Mononuclear cell (primary cell): Measurements from ENCODE around the gene ERBB4. TPM values are rescaled to one million over a fixed set of nuclear protein-coding genes. Genes with fewer than 3 reads are reported as not detected.

Experiments used
- H3K27me3 ChIP-seq: 2 replicates; pipeline ENCODE4 v1.6.0; 2011; ENCODE audit warnings: low read length, control low read depth; ENCODE audit not compliant: insufficient read depth
- H3K4me1 ChIP-seq: 2 replicates; pipeline ENCODE4 v1.5.1; 2011; ENCODE audit warnings: mild to moderate bottlenecking, low read length, control low read depth; ENCODE audit not compliant: insufficient read depth
- H3K4me3 ChIP-seq: 2 replicates; pipeline ENCODE4 v1.5.1; 2011; ENCODE audit warnings: mild to moderate bottlenecking, low read length, moderate library complexity
- H3K9me3 ChIP-seq: 2 replicates; pipeline ENCODE4 v1.5.1; 2011; ENCODE audit warnings: low read depth, mild to moderate bottlenecking, control low read depth, low read length
- total RNA-seq: library from RNA; depleted of rRNA; stranded (reverse); fragments of >200 nt; gene quantifications from one replicate; pipeline ENCODE4 v1.2.3, GENCODE V29; 2012

Gene ERBB4
- total RNA-seq, 1 donor = not detected

DNA sequence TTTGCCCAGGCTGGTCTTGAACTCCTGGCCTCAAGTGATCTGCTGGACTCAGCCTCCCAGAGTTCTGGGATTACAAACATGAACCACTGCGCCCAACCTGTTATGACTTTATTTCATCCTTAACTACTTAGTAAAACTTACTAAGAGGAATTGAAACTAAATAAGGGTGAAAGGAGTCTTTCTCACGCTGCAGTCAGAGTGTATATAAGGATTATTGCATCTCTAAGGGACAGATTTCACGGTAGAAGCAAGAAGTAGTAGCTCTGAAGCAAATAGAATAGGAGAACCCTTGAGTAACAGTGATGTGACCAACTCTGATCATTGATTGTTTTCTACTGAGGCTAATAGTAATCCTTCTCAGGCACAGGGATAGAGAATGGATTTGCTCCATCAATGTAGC, 1022.1 kb downstream of the ERBB4 start:
- Histone ChIP-seq H3K4me3 (no peak overlapping the region), H3K27me3 (no peaks in the 10 kb centered on the region), H3K4me1 (no peaks in the 10 kb centered on the region), H3K9me3 (no peaks in the 10 kb centered on the region)

DNA sequence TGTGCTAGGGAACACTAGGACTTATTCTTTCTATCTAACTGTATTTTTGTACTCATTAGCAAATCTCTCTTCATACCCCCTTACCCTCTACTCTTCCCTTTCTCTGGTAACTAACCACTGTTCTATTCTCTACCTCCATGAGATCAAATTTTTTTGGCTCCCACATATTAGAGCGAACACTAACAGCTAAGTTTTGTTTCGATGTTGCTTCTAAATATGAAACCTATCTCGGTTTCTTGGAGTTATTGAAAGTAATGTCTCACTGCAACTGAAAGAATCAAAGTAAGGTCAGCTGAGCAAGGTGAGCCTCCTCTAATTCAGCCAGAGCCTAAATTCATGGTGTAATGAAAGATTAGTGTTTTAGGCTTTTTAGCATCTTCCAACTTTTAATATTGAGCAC, 1024.6 kb downstream of the ERBB4 start:
- H3K9me3 ChIP-seq = no peaks in the 10 kb centered on the region

DNA sequence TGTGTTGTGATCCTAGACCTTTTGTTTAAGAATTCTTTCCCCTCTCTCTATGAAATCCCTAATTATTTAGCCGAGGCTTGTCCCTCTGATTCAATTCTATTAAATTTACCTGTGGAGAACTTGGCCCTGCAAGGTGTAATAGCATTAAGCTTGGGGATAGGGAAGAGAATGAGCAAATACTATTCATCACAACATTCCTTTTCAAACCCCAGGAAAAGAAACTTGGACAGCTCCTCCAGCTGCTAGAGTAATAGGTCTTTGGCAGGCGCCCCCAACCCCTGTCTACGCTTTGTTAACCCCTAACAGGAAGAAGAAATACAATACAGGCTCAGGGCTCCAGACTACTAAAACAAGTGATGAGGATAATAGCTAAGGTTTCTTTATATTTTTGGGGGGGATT, 1025.2 kb downstream of the ERBB4 start:
- Histone ChIP-seq H3K9me3 (no peaks in the 10 kb centered on the region), H3K4me3 (no peak overlapping the region), H3K4me1 (no peaks in the 10 kb centered on the region), H3K27me3 (no peaks in the 10 kb centered on the region)

More for the DNA sequence above, 1024.6 kb downstream of the ERBB4 start:
- no peak overlapping the region for H3K4me3 ChIP-seq
- H3K27me3 ChIP-seq = no peaks in the 10 kb centered on the region
- H3K4me1 ChIP-seq = no peaks in the 10 kb centered on the region

DNA sequence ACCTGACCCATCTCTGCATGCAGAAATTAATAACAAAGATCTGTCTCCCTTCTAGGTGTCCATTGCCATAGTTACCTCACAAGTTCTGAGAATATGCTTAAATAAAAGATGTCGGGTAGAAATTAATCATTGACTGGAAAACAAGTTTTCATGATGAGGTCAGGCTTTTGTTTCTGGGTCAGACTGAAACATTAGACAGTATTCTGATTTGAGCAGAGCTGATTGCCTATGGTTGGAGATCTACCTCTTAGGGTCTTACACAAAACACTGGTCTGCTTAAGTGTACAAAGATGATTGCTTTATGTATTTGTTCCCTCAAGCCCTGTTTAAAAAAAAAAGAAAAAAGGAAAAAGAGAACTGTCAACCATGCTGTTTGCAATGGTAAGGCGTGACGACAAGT, 1025.8 kb downstream of the ERBB4 start:
- no peaks in the 10 kb centered on the region for H3K9me3 ChIP-seq
- H3K27me3 ChIP-seq = no peaks in the 10 kb centered on the region
- H3K4me1 ChIP-seq = no peaks in the 10 kb centered on the region
- no peak overlapping the region for H3K4me3 ChIP-seq

DNA sequence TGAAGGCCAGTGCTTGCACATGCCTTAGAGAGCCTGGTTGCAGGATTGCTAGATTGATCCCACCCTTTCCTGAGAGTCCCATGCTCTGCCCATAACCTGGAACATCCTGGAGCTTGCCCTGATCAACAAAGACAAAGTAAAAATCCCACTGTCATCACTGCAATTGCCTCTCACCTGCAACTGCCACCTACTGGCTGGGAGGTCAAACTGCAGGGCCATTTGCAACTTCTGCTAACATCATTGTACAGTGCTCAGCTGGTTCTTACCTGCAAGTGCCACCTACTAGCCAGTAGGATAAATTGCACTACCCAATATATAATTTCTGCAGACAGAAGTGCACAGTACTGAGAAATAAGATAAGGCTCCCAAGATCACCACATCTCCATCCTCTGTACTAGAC, 1034.7 kb downstream of the ERBB4 start:
- no peaks in the 10 kb centered on the region for H3K9me3 ChIP-seq
- no peak overlapping the region for H3K4me3 ChIP-seq
- no peaks in the 10 kb centered on the region for H3K4me1 ChIP-seq
- H3K27me3 ChIP-seq = no peaks in the 10 kb centered on the region

DNA sequence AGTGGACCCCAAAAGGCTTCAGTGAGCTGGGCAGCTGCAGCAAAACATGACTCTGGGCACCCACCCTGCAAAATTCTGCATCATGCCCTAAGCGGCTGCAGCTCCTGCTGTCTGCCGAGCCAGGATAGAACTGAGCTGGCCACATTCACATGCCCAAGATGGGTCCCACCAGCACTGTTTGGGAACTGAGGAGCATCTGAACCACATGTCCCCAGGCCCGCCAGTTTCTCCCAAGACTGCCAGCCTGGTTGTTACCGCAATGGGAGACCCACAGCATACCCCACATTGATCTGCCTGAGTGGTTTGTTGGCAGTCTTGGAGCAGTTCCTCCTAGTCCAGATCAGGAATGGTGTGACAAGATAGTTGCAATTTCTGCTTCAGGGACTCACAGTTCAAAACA, 1035.4 kb downstream of the ERBB4 start:
- H3K4me1 ChIP-seq = no peaks in the 10 kb centered on the region
- no peaks in the 10 kb centered on the region for H3K9me3 ChIP-seq
- H3K27me3 ChIP-seq = no peaks in the 10 kb centered on the region
- no peak overlapping the region for H3K4me3 ChIP-seq

DNA sequence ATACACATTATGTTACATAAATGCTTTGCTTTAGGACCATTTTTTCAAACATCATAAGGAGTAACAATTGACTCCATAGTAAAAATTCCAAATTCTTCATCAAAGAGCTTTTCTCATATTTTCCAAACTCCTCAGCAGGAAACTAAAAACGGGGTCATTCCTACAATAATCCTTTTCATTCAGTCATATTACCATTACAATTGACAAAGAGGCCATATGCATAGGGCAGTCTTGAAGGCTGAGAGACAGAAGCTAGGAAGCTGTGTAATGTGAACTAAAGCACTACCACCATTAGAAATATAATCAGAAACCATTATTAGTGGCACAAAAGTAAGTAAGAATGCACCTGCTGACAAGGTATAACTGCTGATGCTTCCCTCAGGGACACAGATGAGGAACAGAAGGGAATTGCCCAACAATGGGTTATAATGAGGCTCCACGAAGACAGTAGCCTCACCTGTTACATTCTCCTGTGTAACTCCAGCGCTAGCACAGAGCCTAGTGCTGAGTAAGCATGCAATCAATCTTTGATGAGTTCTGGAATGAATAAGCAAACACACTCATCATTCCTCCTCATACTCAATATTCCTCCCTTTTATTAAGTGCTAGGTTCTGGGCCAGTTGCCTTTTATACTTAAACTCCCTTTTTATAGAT, 1039.9 kb downstream of the ERBB4 start:
- no peaks in the 10 kb centered on the region for H3K4me1 ChIP-seq
- no peaks in the 10 kb centered on the region for H3K27me3 ChIP-seq
- no peak overlapping the region for H3K4me3 ChIP-seq
- H3K9me3 ChIP-seq = no peaks in the 10 kb centered on the region

DNA sequence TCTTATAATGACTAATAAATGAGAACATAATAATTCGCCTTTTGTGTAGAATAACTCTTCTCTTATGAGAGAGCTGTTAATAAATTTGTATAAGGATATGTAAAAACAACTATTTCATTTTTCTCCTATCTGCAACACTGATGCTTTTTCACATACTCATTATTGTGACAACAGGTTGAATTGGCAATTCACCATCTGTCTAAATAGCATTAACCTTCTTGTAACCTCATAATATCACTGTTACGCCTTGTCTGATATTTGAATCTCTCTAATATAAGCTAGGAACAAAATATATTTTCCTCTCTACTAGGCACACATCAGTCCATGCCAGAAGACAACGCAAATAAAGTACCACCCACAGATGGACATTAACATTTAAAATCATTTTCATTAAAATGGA, 1043.3 kb downstream of the ERBB4 start:
- Histone ChIP-seq H3K9me3 (no peaks in the 10 kb centered on the region), H3K4me3 (no peak overlapping the region), H3K4me1 (no peaks in the 10 kb centered on the region), H3K27me3 (no peaks in the 10 kb centered on the region)

DNA sequence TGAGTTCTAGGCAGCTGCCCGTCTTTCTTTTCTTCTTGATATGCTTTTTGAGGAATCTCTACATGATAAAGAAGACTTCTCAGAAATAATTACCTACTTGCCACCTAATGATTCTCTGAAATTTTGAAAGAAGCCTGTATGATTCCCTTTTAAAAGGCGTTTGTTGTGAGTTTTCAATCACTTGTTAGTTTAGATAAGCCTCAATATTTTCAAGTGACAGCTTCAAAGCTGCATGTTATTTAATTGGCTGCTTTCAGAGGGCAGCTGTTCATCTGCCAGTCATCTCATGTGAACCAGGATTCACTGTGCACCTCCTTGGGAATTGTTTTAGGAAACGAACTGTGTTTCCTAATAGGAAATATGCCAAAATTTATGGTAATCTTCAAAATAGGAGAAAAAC, 1044.1 kb downstream of the ERBB4 start:
- no peaks in the 10 kb centered on the region for H3K9me3 ChIP-seq
- H3K4me3 ChIP-seq = no peak overlapping the region
- no peaks in the 10 kb centered on the region for H3K27me3 ChIP-seq
- no peaks in the 10 kb centered on the region for H3K4me1 ChIP-seq

DNA sequence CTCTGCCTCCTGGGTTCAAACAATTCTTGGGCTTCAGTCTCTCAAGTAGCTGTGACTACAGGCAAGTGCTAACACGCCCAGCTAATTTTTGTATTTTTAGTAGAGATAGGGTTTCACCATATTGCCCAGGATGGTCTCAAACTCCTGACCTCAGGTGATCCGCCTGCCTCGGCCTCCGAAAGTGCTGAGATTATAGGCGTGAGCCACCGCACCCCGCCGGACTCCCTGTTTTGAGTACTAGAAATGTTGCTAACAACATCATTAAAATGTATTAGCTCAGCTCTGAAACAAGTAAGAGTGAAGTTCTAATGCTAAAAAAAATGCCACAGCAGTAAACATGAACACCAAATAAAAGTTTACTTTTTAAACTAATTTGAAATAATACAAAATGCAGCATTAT, 1044.5 kb downstream of the ERBB4 start:
- no peaks in the 10 kb centered on the region for H3K4me1 ChIP-seq
- H3K27me3 ChIP-seq = no peaks in the 10 kb centered on the region

DNA sequence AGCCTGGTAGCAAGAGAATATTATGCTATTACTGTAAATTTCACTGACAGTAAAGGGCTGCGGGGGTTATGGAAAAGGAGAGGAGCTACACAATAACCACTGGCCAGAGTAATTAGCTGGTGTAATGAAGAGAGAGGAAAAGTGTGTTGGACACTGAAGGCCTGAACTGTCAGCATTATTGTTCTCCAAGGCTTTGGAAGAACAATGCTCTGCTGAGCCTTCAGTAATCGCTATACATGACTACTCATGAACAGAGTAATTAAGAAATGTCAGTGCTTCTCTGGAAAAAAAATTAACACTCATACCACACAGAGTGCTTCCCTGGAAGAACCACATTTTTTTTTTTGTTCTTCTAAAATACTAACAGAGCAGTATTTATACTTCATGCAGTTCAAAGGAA, 1050.9 kb downstream of the ERBB4 start:
- no peak overlapping the region for H3K4me3 ChIP-seq
- H3K9me3 ChIP-seq = no peaks in the 10 kb centered on the region

More for the DNA sequence above, 1044.5 kb downstream of the ERBB4 start:
- H3K4me3 ChIP-seq = no peak overlapping the region
- H3K9me3 ChIP-seq = no peaks in the 10 kb centered on the region

DNA sequence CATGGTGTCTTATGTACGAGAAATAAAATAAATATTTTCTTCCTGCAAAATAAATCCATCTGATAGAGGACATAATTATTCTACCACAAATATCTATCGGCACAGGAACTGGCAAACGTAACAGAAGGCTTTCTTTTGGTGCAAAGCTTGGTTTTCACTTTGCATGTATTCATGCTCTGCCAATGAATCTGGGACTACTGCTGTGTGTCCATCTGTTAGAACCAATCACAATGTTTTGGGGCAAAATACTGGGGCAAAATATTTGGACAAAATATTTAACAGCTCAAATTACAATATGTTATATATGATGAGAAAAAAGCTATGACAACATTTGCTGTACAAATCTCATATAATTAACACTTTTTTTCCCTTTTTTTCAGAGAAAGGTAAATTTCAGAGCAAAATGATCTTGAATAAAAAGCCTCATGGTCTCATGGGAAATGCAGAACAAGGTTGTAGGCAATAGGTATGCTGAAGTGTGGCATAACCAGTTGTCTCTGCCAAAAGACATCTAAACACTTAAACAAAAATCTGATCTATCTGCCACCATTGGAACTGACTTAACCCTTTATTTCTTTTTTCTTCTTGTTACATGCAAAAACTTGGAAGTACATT, 1059.0 kb downstream of the ERBB4 start:
- no peaks in the 10 kb centered on the region for H3K9me3 ChIP-seq
- H3K27me3 ChIP-seq = no peaks in the 10 kb centered on the region
- no peak overlapping the region for H3K4me3 ChIP-seq
- H3K4me1 ChIP-seq = no peaks in the 10 kb centered on the region

More for the DNA sequence above, 1050.9 kb downstream of the ERBB4 start:
- H3K27me3 ChIP-seq = no peaks in the 10 kb centered on the region
- no peaks in the 10 kb centered on the region for H3K4me1 ChIP-seq

DNA sequence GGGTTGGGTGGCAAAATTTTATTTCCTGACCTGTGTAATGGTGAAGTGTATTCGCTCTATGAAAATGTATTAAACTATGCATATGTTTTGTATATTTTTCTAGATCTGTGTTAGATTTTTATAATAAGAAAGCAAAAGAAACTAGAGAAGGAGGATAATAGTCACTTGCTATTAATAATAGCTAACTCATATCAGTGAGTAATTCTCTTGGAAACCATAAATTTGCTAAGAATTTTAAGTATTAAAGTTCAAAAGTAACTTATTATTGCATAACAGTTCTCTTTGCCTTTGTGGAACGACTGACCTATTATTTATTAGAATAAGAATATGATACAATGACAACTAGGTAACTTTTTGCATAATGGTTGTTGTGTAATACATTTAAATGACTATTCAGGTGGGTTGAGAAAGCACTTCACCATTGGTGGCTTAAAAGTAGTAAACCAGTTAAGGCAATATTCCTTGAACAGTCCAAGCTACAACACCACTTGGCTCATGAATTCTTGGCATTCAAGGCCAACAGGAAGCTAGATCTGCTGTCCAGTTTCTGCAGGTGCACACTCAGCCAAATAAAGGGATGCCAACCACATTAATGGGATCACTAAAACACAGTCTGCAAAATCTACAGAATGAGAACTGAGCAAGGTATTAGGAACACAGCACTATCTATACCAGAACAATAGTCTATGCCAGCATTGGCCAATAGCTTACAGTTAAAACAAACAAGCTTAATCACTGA, 1060.9 kb downstream of the ERBB4 start:
- Histone ChIP-seq H3K4me1 (no peaks in the 10 kb centered on the region), H3K4me3 (no peak overlapping the region), H3K27me3 (no peaks in the 10 kb centered on the region), H3K9me3 (no peaks in the 10 kb centered on the region)

DNA sequence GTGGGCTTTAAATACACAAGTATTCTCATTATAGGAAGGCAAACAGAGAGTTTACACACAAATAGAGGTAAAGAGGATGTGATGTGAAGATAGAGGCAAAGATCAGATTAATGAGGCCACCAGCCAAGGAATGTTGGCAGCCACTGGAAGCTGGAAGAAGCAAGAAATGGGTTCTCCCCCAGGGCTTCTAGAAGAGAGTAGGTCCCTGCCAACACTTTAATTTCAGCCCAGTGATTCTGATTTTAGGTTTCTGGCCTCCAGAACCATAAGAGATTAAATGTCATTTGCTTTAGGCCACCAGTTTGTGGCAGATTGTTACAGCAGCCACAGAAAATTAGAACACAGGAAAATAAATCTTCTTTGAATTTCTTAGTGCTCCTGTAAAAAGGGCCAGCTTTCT, 1065.5 kb downstream of the ERBB4 start:
- no peaks in the 10 kb centered on the region for H3K9me3 ChIP-seq
- no peak overlapping the region for H3K4me3 ChIP-seq
- H3K27me3 ChIP-seq = no peaks in the 10 kb centered on the region
- H3K4me1 ChIP-seq = no peaks in the 10 kb centered on the region

DNA sequence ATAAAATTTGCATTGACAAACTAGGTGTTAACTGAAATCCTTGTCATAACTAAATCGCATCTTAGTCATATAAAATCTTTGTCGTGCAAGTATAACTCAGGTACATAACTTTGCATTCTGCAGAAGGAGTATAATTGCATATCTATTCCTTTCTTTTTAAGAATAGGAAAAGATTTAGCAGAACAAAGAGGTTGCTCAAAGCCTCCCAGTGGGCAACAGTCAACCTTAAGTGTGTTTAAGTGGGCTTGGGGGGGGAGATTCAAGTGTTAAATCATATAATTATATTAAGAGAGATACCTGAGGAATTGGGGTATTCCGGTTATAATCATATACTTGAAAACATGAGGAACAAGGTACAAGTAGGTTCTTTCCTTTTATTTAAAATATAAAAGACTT, 1068.9 kb downstream of the ERBB4 start:
- Histone ChIP-seq H3K4me1 (no peaks in the 10 kb centered on the region), H3K9me3 (no peaks in the 10 kb centered on the region), H3K27me3 (no peaks in the 10 kb centered on the region), H3K4me3 (no peak overlapping the region)
